SK-N-SH (cell line): ENCODE measurements around the gene RAB3A.

Experiments
- CTCF ChIP-seq: fragments of 200-600 bp; sonication (generic); IDR thresholded peaks from 2 replicates; pipeline ENCODE4 v1.6.1; 2017; ENCODE audit warnings: antibody characterized with exemption, mild to moderate bottlenecking, moderate library complexity
- NFIC ChIP-seq: IDR thresholded peaks from 2 replicates; pipeline ENCODE4 v1.4.0; 2012; ENCODE audit warnings: borderline replicate concordance

GRCh38 chr19:18170714-18171255, 33.1 kb downstream of the RAB3A start:
- TF ChIP-seq CTCF (no peak), NFIC (no peak)
